HG03196 (cell line): ENCODE results near the gene PRR14L.

ENCODE experiments used
- ATAC-seq: cut with Tn5 transposase; IDR thresholded peaks from one replicate; pipeline ENCODE4 v1.9.1; 2021; ENCODE audit not compliant: unreplicated experiment

The PRR14L gene

DNA sequence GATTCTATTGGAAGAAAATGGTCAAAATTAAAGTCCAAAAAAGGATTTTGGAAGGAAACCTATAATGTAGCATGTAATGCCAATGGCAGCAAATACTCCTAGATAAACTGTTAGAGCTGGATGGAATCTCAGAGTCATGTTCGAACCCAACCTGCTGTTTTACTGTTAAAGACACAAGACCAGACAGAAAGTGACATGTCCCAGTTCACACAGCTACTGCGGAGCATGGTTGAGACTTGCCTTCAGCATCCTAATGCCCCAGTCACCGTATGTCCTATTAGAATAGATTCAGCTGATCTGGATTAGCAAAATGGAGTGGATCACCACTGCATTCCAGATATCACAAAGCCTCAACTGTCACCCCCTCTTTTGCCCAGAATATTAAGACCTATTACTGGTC lies 102.9 kb downstream of the PRR14L start:
- ATAC-seq, result no peak

DNA sequence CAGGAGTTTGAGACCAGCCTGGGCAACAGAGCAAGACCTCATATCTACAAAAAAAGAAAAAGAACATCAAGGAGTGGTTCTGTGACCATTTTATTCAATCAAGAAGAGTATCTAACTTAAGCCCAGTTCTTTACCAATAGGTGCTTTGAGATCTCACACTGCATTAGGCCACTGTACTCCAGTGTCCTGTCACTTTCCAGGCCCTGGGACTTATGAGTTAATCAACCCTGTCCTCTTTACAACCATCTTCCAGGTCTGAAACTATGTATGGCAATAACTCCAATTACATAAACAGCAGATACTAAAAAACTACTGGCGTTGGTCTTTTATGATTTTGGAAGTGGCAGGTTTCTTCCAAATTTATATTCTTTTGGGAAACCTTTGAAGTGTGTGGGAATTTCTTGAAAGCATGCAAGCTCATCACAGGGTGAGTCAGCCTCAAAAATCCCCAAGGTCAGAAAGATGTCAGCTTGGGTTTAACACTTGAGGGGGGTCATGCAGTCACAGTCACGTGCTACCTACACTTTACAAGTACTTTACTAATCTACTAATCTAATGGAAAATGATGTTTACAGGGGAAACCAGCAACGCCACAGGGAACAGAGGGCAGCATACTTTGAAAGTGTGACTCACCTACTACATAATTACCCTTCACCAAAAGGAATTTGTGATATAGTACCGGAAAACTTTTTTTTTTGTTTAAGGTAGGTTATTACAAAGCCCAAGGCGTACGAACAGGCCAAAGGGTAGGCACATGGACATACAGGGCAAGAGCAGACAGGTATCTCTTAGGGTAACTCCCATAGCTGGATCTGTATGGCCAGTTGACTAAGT lies 103.5 kb downstream of the PRR14L start:
- ATAC-seq, result no peak

DNA sequence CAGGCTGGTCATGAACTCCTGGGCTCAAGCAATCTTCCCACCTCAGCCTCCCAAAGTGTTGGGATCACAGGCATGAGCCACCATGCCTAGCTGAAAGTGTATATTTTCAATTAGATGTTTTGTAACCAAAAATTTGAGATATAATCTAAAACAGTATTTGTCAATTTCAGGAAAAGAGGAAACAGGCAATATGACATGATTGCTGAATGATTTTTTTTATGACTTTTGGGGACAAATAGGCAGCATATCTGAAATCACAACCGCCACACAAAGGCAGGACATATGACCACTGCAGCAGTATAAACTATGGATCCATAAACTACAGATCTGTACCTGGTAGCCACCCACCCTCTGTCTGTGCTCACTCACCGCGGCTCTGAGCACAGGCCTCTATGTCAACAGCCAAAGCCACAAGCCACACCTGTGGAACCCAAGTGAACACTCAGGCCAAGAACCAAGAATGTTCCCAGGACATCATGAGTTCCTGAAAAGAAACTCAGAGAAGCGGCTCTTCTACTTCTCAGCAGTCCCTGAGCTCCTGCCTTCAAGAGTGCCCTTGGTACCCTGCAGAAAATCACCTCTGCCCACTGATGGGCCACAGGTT lies 110.4 kb downstream of the PRR14L start:
- no peak for ATAC-seq

DNA sequence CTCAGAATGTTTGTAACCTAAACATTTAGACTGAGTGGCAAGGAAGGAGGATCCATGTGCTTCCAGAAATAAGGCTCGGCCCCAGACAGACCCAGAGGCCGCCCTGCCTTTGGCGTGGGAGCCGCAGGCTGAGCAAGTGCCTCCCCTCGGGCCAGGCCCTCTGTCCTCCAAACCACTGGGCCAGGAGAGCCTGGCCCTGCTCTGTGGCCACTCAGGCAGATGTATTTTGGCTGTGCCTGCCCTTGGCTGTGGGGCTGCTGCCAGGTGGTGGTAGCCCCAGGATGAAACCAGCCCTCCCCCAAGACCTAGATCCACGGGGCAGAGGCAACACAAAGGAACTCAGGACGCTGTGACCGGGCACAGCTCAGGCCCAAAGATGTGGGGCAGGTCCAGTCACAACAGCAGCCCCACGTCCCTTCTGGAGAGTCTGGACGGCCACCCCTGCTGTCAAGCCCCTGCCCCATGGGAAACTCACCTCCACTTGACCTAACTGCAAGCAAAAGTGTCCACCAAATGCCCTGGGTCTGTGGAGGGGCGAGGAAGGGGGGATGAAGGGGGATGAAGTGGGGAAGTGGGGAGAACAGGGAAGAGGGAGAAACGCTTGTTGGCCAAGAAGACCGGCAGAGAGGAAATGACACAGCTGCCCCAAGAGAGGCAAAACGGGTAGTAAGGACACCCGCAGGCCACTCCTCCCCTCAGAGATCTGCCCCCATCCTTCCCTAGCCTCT lies 111.9 kb downstream of the PRR14L start:
- ATAC-seq, result peak; percentile 38

DNA sequence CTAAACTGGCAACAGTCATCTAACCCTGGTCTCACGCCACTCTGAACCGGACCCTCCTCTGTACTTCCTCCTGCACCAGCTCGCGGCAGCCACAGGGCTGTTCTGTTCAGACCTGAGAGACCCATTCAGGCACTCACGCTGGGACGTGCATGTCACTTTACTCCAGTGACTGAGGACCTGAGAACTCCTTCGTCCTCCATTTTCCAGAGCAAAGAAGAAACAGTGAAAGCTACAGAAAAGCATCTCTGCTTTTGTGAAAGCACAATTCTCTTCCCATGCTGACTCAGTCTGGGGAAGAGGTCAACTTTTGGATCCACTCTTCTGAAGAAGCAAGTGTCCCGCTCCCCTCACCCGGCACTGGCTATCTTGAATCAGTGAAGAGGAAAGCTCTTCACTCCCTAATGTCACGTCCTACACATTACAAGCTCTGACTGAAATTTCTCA lies 112.5 kb downstream of the PRR14L start:
- ATAC-seq, result peak; percentile 28

DNA sequence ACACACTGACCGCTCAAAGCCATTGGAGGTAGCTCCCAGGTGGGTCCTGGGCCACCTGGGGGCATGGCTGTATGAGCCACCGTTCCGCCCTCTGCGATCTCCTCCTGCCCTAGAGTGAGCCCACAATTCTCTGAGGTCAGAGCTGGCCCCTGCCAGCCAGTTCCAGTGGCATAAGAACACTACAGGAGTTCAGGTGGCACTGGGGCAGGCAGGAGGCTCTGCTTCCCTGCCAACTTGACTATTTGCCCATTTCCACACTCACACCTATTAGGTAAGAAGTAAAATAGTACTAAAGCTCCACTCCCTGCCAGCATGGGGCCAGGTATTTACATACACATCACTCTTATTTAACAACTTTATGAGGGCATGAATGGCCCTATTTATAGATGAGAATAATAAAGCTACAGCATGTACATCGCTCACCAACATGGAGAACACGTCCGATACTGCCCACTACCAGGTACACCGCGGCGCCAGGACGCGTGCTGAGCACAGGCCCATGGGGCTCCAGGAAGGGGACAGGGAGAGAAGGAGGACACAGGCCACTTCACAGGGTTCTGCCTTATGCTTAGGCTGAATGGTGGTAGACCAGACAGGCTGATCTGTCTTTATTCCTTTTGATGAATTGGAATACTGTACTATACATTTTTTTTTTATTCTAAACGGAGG lies 114.2 kb downstream of the PRR14L start:
- no peak for ATAC-seq

DNA sequence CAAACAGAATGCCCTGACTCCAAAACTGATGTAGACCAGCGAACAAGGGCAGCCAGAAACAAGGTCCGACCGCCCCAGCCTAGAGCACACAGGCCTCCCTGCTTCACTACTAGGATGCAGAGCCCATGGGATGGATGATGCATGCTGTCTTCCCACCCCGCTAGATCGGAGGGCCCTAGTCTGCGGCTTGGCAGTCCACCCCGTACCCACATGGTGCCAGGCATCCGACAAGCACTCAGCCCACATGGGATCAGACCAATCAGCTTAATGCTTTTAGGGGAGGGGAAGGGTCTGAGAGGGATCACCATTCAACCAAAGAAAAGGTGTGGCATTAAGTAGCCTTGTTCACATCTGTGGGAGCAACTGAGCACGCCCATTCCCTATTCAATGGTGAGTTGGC lies 118.5 kb downstream of the PRR14L start:
- no peak for ATAC-seq
